Heart right ventricle (tissue), 16 donors: ENCODE measurements around the gene PLSCR3. TPM values are rescaled to one million over a fixed set of nuclear protein-coding genes. Genes with fewer than 3 reads are reported as not detected.

ENCODE experiments used
- ATAC-seq, 8 donors: fragments of 200-7000 bp; cut with Tn5 transposase; one replicate each; pipeline ENCODE4 v1.9.1; 2020; ENCODE audit warnings: mild to moderate bottlenecking in 8 of 8, moderate library complexity in 8 of 8, moderate number of reproducible peaks in 1 of 8
- DNase-seq, 2 donors: peaks; one replicate each; pipeline ENCODE4 v3.0.0-alpha.2; 2020
- H3K27ac ChIP-seq, 10 donors: fragments of 200-600 bp; sonication (generic) in 2 of 10; one replicate each; pipeline versions ENCODE4 v1.5.0 to v1.8.0; 2020 to 2022; ENCODE audit warnings: mild to moderate bottlenecking in 3 of 10
- H3K27me3 ChIP-seq, 7 donors: fragments of 200-600 bp; one replicate each; pipeline ENCODE4 v1.8.0; 2021 to 2022; ENCODE audit warnings: mild to moderate bottlenecking in 2 of 7
- H3K36me3 ChIP-seq, 9 donors: fragments of 200-600 bp; sonication (generic) in 1 of 9; one replicate each; pipeline versions ENCODE4 v1.5.0 to v1.8.0; 2020 to 2022; ENCODE audit warnings: mild to moderate bottlenecking in 2 of 9
- H3K4me1 ChIP-seq, 9 donors: fragments of 200-600 bp; sonication (generic) in 1 of 9; one replicate each; pipeline versions ENCODE4 v1.5.0 to v1.8.0; 2020 to 2022; ENCODE audit warnings: mild to moderate bottlenecking in 4 of 9
- H3K4me3 ChIP-seq, 10 donors: fragments of 200-600 bp; sonication (generic) in 2 of 10; one replicate each; pipeline versions ENCODE4 v1.5.0 to v1.8.0; 2020 to 2022; ENCODE audit warnings: mild to moderate bottlenecking in 7 of 10, moderate library complexity in 2 of 10
- H3K9me3 ChIP-seq, 11 donors: fragments of 200-600 bp in 10 of 11; sonication (generic) in 2 of 11; one replicate each; pipeline versions ENCODE4 v1.5.0 to v1.8.0; 2013 to 2022; ENCODE audit warnings: mild to moderate bottlenecking in 2 of 11, control low read depth in 1 of 11, moderate library complexity in 1 of 11
- CTCF ChIP-seq, 9 donors: fragments of 200-600 bp; sonication (generic) in 2 of 9; IDR thresholded peaks; one replicate each; pipeline versions ENCODE4 v1.5.0 to v1.8.0; 2021 to 2022; ENCODE audit warnings: antibody characterized with exemption in 9 of 9, mild to moderate bottlenecking in 5 of 9, moderate library complexity in 1 of 9
- WGBS, 2 donors: extraction: QIAGEN DNeasy Blood & Tissue Kit; methylation state at CpG; one replicate each; pipeline ENCODE4 v1.1.7; 2013; ENCODE audit warnings: inconsistent platforms in 1 of 2; 5-methylcytosine and 5-hydroxymethylcytosine counted together
- intact Hi-C, 10 donors: fragments of 100-400 bp; cut with DNase I; formaldehyde crosslinking; loops; one replicate each; pipeline versions ENCODE4 v1.11.1 to v1.14.2; 2022
- polyA plus RNA-seq, 2 donors: library from polyadenylated mRNA; stranded (reverse); fragments of 200-250 nt; gene quantifications; one replicate each; pipeline ENCODE4 v1.2.3, GENCODE V29; 2013
- total RNA-seq, 10 donors: library from RNA; stranded (reverse); fragmentation: NEBNext Ultra II Directional in 3 of 10; extraction: Animal tissue kit (Norgen Biotek cat#: 25700) in 3 of 10; gene quantifications; one replicate each; pipeline versions ENCODE4 v1.2.1 to v1.2.4, GENCODE V29; 2021 to 2023
- donor health status: Arrhythmogenic right ventricular cardiomyopathy.
- donor health status: ischemic (EF 13 %, LVEDD 7.1; RV severe dilation, severe dysfunction).
- donor health status: healthy with polysubstance abuse.
- donor health status: DM: no; HTN: yes; CAD: no.
- donor health status: DM: no; HTN: no; CAD: no.
- donor health status: ischemic (EF 25% LVEDD 6.9; RV normal size, moderate dysfunction).
- donor health status: ischemic (EF 25% LVEDD 5.7; RV mildly dilated, moderate dysfunction).
- donor health status: healthy.
- donor health status: DM: yes; HTN: yes; CAD: no.
- donor health status: Ischemic cardiomyopathy.
- donor health status: ischemic (EF 35%, LVEDD 5.7; RV mildly dilated, moderate dysfunction).
- donor health status: nonischemic (EF 11% LVEDD 7.7; RV severe dilation, severe dysfunction).
- donor health status: DM: yes; HTN: yes; CAD: no.
- donor health status: PGD.
- donor health status: ischemic (EF 29% LVEDD 5.4; RV normal size, mild dysfunction).
- donor health status: nonischemic (EF 23%, LVEDD 6.1; RV moderate dilation, normal function).

PLSCR3 gene
- total and polyA plus RNA-seq, 12 donors: 14.4 to 32.9 (median 17.7) TPM

GRCh38 chr17:7343250-7343649 is 51.1 kb downstream of the PLSCR3 start:
- Histone ChIP-seq H3K4me1 (peaks cover 0 to 11% (median 0%) of the 10 kb centered on the region in 9 donors), H3K9me3 (no peaks in the 10 kb centered on the region), H3K27ac (no peak overlapping the region), H3K4me3 (no peak overlapping the region), H3K36me3 (peaks cover 0 to 71% (median 0%) of the 10 kb centered on the region in 9 donors), H3K27me3 (peaks cover 0 to 32% (median 4%) of the 10 kb centered on the region in 7 donors)
- DNase-seq: no peak
- 71 to 73% methylated on average over 15 of the region's 15 CpGs for WGBS, 2 donors
- intact Hi-C loops: no loop called here
- no peak for TF ChIP-seq CTCF (IDR thresholded peaks at IDR 0.05)
- no peak for ATAC-seq

- Histone ChIP-seq H3K36me3 (peaks cover 0 to 59% (median 0%) of the 10 kb centered on the region in 9 donors), H3K9me3 (no peaks in the 10 kb centered on the region), H3K4me3 (no peak overlapping the region), H3K4me1 (peaks cover 0 to 12% (median 0%) of the 10 kb centered on the region in 9 donors), H3K27ac (no peak overlapping the region), H3K27me3 (peaks cover 0 to 46% (median 4%) of the 10 kb centered on the region in 7 donors)
- WGBS, 2 donors: 91 to 94% methylated on average over 13 of the region's 13 CpGs
- DNase-seq (no peak), ATAC-seq (no peak)
- intact Hi-C loops: no loop called here
- TF ChIP-seq CTCF (IDR thresholded peaks at IDR 0.05): no peak
Observed at GRCh38 chr17:7341842-7342241, 52.5 kb downstream of the PLSCR3 start.

- H3K36me3 ChIP-seq: peaks cover 0 to 49% (median 0%) of the 10 kb centered on the region in 9 donors
- DNase-seq (no peak), ATAC-seq (no peak)
- no peaks in the 10 kb centered on the region for H3K9me3 ChIP-seq
- intact Hi-C loops: no loop called here
- peaks cover 0 to 63% (median 18%) of the 10 kb centered on the region in 7 donors for H3K27me3 ChIP-seq
- no peak overlapping the region for H3K4me3 ChIP-seq
- H3K4me1 ChIP-seq: peaks cover 0 to 24% (median 0%) of the 10 kb centered on the region in 9 donors
- no peak for TF ChIP-seq CTCF (IDR thresholded peaks at IDR 0.05)
- no peak overlapping the region for H3K27ac ChIP-seq
- WGBS, 2 donors: 80% methylated on average over 2 of the region's 2 CpGs
Observed at GRCh38 chr17:7340179-7340578, 54.1 kb downstream of the PLSCR3 start.

Other genes starting within 250 kb of the PLSCR3 start
Only the 30 nearest of the 38 such genes appear.
- gene ACADVL, start 174.6 kb downstream of the PLSCR3 start, total RNA-seq: 1,000 to 10,000 TPM in 7 of 10 donors, 100 to 1,000 TPM in 3; 951 to 2,054 (median 1,322) TPM
- gene ACADVL, start 174.6 kb downstream of the PLSCR3 start, polyA plus RNA-seq: 1,000 to 10,000 TPM in 1 of 2 donors, 100 to 1,000 TPM in 1; 807 to 4,806 TPM
- 10 to 100 TPM; 14.1 to 25.6 (median 18.0) TPM for gene DVL2, start 160.0 kb downstream of the PLSCR3 start, total RNA-seq
- gene DVL2, start 160.0 kb downstream of the PLSCR3 start, polyA plus RNA-seq: 10 to 100 TPM in 1 of 2 donors, 1 to 10 TPM in 1; 10.0 to 23.0 TPM
- gene PHF23, start 155.1 kb downstream of the PLSCR3 start, total RNA-seq: 10 to 100 TPM; 17.7 to 24.5 (median 22.6) TPM
- 10 to 100 TPM; 16.1 to 25.0 TPM for gene PHF23, start 155.1 kb downstream of the PLSCR3 start, polyA plus RNA-seq
- gene GABARAP, start 152.1 kb downstream of the PLSCR3 start, total RNA-seq: 100 to 1,000 TPM; 440 to 567 (median 501) TPM
- 100 to 1,000 TPM; 540 to 733 TPM for gene GABARAP, start 152.1 kb downstream of the PLSCR3 start, polyA plus RNA-seq
- gene CTDNEP1, start 142.8 kb downstream of the PLSCR3 start, total RNA-seq: 100 to 1,000 TPM in 8 of 10 donors, 10 to 100 TPM in 2; 94.6 to 135 (median 110) TPM
- 100 to 1,000 TPM in 1 of 2 donors, 10 to 100 TPM in 1; 56.3 to 116 TPM for gene CTDNEP1, start 142.8 kb downstream of the PLSCR3 start, polyA plus RNA-seq
- 100 to 1,000 TPM in 1 of 10 donors, 10 to 100 TPM in 9; 30.8 to 110 (median 54.8) TPM for gene ELP5, start 142.3 kb downstream of the PLSCR3 start, total RNA-seq
- 10 to 100 TPM; 29.0 to 41.4 TPM for gene ELP5, start 142.3 kb downstream of the PLSCR3 start, polyA plus RNA-seq
- gene CLDN7, start 132.0 kb downstream of the PLSCR3 start, total RNA-seq: 1 to 10 TPM in 3 of 10 donors, under 1 TPM in 7; 0.39 to 2.5 (median 0.80) TPM
- 1 to 10 TPM; 1.3 to 1.6 TPM for gene CLDN7, start 132.0 kb downstream of the PLSCR3 start, polyA plus RNA-seq
- 100 to 1,000 TPM in 9 of 10 donors, 10 to 100 TPM in 1; 98.1 to 186 (median 177) TPM for gene SLC2A4, start 112.8 kb downstream of the PLSCR3 start, total RNA-seq
- gene SLC2A4, start 112.8 kb downstream of the PLSCR3 start, polyA plus RNA-seq: 100 to 1,000 TPM in 1 of 2 donors, 10 to 100 TPM in 1; 41.8 to 140 TPM
- gene YBX2, start 99.9 kb downstream of the PLSCR3 start, total RNA-seq: 1 to 10 TPM in 7 of 10 donors, under 1 TPM in 3; 0.42 to 1.9 (median 1.2) TPM
- gene YBX2, start 99.9 kb downstream of the PLSCR3 start, polyA plus RNA-seq: 1 to 10 TPM in 1 of 2 donors, under 1 TPM in 1; 0.49 to 2.6 TPM
- gene EIF5A, start 86.9 kb downstream of the PLSCR3 start, total RNA-seq: 100 to 1,000 TPM; 197 to 444 (median 248) TPM
- 100 to 1,000 TPM; 457 to 716 TPM for gene EIF5A, start 86.9 kb downstream of the PLSCR3 start, polyA plus RNA-seq
- gene GPS2, start 79.2 kb downstream of the PLSCR3 start, total RNA-seq: 10 to 100 TPM; 49.1 to 81.1 (median 57.4) TPM
- gene GPS2, start 79.2 kb downstream of the PLSCR3 start, polyA plus RNA-seq: 100 to 1,000 TPM; 103 to 105 TPM
- 10 to 100 TPM; 21.7 to 45.9 (median 28.7) TPM for gene NEURL4, start 65.2 kb downstream of the PLSCR3 start, total RNA-seq
- 10 to 100 TPM; 22.4 to 55.5 TPM for gene NEURL4, start 65.2 kb downstream of the PLSCR3 start, polyA plus RNA-seq
- 10 to 100 TPM in 7 of 10 donors, 1 to 10 TPM in 3; 7.4 to 23.4 (median 16.7) TPM for gene ACAP1, start 58.0 kb downstream of the PLSCR3 start, total RNA-seq
- 1 to 10 TPM; 2.4 to 9.7 TPM for gene ACAP1, start 58.0 kb downstream of the PLSCR3 start, polyA plus RNA-seq
- gene KCTD11, start 42.4 kb downstream of the PLSCR3 start, total RNA-seq: 1 to 10 TPM; 4.3 to 8.5 (median 5.3) TPM
- 1 to 10 TPM; 4.5 to 6.6 TPM for gene KCTD11, start 42.4 kb downstream of the PLSCR3 start, polyA plus RNA-seq
- under 1 TPM in 1 of 10 donors, not detected in 9; 0.39 TPM for gene TMEM95, start 39.4 kb downstream of the PLSCR3 start, total RNA-seq
- not detected for gene TMEM95, start 39.4 kb downstream of the PLSCR3 start, polyA plus RNA-seq
- 1 to 10 TPM; 1.1 to 4.4 (median 2.1) TPM for gene TNK1, start 13.4 kb downstream of the PLSCR3 start, total RNA-seq
- 1 to 10 TPM; 1.9 to 3.5 TPM for gene TNK1, start 13.4 kb downstream of the PLSCR3 start, polyA plus RNA-seq
- gene TMEM256, start 9.6 kb upstream of the PLSCR3 start, total RNA-seq: 10 to 100 TPM; 61.8 to 83.2 (median 74.2) TPM
- gene TMEM256, start 9.6 kb upstream of the PLSCR3 start, polyA plus RNA-seq: 100 to 1,000 TPM in 1 of 2 donors, 10 to 100 TPM in 1; 89.1 to 169 TPM
- gene NLGN2, start 13.3 kb upstream of the PLSCR3 start, total RNA-seq: 10 to 100 TPM in 2 of 10 donors, 1 to 10 TPM in 8; 3.6 to 15.8 (median 6.4) TPM
- 1 to 10 TPM; 7.3 to 7.6 TPM for gene NLGN2, start 13.3 kb upstream of the PLSCR3 start, polyA plus RNA-seq
- not detected for gene SPEM1, start 25.8 kb upstream of the PLSCR3 start, total RNA-seq
- not detected for gene SPEM1, start 25.8 kb upstream of the PLSCR3 start, polyA plus RNA-seq
- gene SPEM2, start 31.1 kb upstream of the PLSCR3 start, total RNA-seq: not detected
- gene SPEM2, start 31.1 kb upstream of the PLSCR3 start, polyA plus RNA-seq: not detected
- not detected for gene SPEM3, start 34.3 kb upstream of the PLSCR3 start, total RNA-seq
- gene SPEM3, start 34.3 kb upstream of the PLSCR3 start, polyA plus RNA-seq: not detected
- gene TMEM102, start 40.9 kb upstream of the PLSCR3 start, total RNA-seq: 1 to 10 TPM; 1.2 to 3.5 (median 2.2) TPM
- gene TMEM102, start 40.9 kb upstream of the PLSCR3 start, polyA plus RNA-seq: 1 to 10 TPM; 2.0 to 4.2 TPM
- 10 to 100 TPM in 2 of 10 donors, 1 to 10 TPM in 8; 4.6 to 15.9 (median 8.1) TPM for gene FGF11, start 45.0 kb upstream of the PLSCR3 start, total RNA-seq
- 1 to 10 TPM; 2.0 to 7.2 TPM for gene FGF11, start 45.0 kb upstream of the PLSCR3 start, polyA plus RNA-seq
- gene CHRNB1, start 50.5 kb upstream of the PLSCR3 start, total RNA-seq: 10 to 100 TPM in 6 of 10 donors, 1 to 10 TPM in 4; 5.4 to 13.1 (median 10.3) TPM
- gene CHRNB1, start 50.5 kb upstream of the PLSCR3 start, polyA plus RNA-seq: 10 to 100 TPM; 10.2 to 25.4 TPM
- 10 to 100 TPM; 58.9 to 80.1 (median 69.4) TPM for gene ZBTB4, start 85.1 kb upstream of the PLSCR3 start, total RNA-seq
- gene ZBTB4, start 85.1 kb upstream of the PLSCR3 start, polyA plus RNA-seq: 10 to 100 TPM; 17.8 to 34.2 TPM
- not detected for gene SLC35G6, start 86.9 kb upstream of the PLSCR3 start, total RNA-seq
- gene SLC35G6, start 86.9 kb upstream of the PLSCR3 start, polyA plus RNA-seq: not detected
- gene POLR2A, start 89.8 kb upstream of the PLSCR3 start, total RNA-seq: 10 to 100 TPM; 40.5 to 61.7 (median 48.8) TPM
- gene POLR2A, start 89.8 kb upstream of the PLSCR3 start, polyA plus RNA-seq: 10 to 100 TPM in 1 of 2 donors, 1 to 10 TPM in 1; 8.4 to 24.7 TPM
- 10 to 100 TPM; 21.7 to 44.3 (median 26.9) TPM for gene TNFSF12, start 154.5 kb upstream of the PLSCR3 start, total RNA-seq
- gene TNFSF12, start 154.5 kb upstream of the PLSCR3 start, polyA plus RNA-seq: 10 to 100 TPM; 20.6 to 51.0 TPM
- gene TNFSF13, start 164.2 kb upstream of the PLSCR3 start, total RNA-seq: 10 to 100 TPM in 2 of 10 donors, 1 to 10 TPM in 8; 4.1 to 25.0 (median 6.9) TPM
- 1 to 10 TPM; 7.5 to 8.0 TPM for gene TNFSF13, start 164.2 kb upstream of the PLSCR3 start, polyA plus RNA-seq
- 10 to 100 TPM; 22.4 to 34.3 (median 27.1) TPM for gene SENP3, start 167.4 kb upstream of the PLSCR3 start, total RNA-seq
- gene SENP3, start 167.4 kb upstream of the PLSCR3 start, polyA plus RNA-seq: 10 to 100 TPM; 33.1 to 46.6 TPM